ENCODE measurements around the gene LDB2.

The LDB2 gene

DNA sequence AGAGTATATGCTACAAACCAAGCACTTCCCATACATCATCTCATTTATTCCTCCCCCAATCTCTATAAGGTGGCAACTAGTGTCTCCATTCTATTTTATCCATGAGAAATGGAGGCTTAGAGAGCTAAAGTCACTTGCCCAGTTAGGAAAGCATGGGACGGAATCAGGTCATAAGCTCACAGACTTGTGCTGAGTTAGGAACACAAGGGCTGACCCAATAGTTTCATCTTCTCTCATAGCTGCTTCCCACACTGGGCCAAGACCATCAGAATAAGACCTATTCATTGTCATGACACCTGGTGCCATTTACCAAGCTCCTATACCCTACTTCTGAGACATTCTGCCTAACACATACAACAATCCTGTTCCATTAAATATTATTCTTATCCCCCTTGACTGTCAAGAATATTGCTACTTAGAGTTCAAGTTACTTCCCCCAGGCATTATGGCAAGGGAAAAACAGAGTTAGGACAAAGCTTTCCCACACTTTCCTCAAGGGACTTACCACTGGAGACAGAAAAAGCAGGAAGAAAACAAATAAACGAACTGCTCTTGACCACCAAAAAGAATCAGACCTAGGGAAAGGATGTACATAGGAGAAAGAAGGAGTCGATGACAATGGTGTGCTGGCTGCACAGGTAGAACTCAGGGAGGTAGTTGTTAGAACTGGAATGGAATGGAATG is 167.8 kb downstream of the LDB2 start:
- no peaks in the 10 kb centered on the region for H3K4me1 ChIP-seq (ENCODE audit: control insufficient read depth, insufficient read depth, low read length, poor library complexity, severe bottlenecking)
- H3K9me3 ChIP-seq (ENCODE audit: control insufficient read depth, low read length): no peaks in the 10 kb centered on the region
- no peak for DNase-seq
- no peaks in the 10 kb centered on the region for H3K36me3 ChIP-seq (ENCODE audit: control insufficient read depth, insufficient read depth, low read length)
- no peak overlapping the region for H3K27ac ChIP-seq (ENCODE audit: insufficient read depth, low read length, poor library complexity, severe bottlenecking)
- no peak overlapping the region for H3K4me3 ChIP-seq (ENCODE audit: insufficient read depth, low read depth, low read length, poor library complexity, severe bottlenecking)
- H3K27me3 ChIP-seq (replicated peaks; ENCODE audit: control insufficient read depth, insufficient read depth, low read length, poor library complexity, severe bottlenecking): no peaks in the 10 kb centered on the region

- H3K36me3 ChIP-seq (ENCODE audit: control insufficient read depth, insufficient read depth, low read length): no peaks in the 10 kb centered on the region
- H3K4me3 ChIP-seq (ENCODE audit: insufficient read depth, low read depth, low read length, poor library complexity, severe bottlenecking): no peak overlapping the region
- no peaks in the 10 kb centered on the region for H3K9me3 ChIP-seq (ENCODE audit: control insufficient read depth, low read length)
- H3K27me3 ChIP-seq (replicated peaks; ENCODE audit: control insufficient read depth, insufficient read depth, low read length, poor library complexity, severe bottlenecking): no peaks in the 10 kb centered on the region
- no peak overlapping the region for H3K27ac ChIP-seq (ENCODE audit: insufficient read depth, low read length, poor library complexity, severe bottlenecking)
- no peaks in the 10 kb centered on the region for H3K4me1 ChIP-seq (ENCODE audit: control insufficient read depth, insufficient read depth, low read length, poor library complexity, severe bottlenecking)
- DNase-seq: no peak
Observed at GRCh38 chr4:16729336-16729735, 169.1 kb downstream of the LDB2 start.

DNA sequence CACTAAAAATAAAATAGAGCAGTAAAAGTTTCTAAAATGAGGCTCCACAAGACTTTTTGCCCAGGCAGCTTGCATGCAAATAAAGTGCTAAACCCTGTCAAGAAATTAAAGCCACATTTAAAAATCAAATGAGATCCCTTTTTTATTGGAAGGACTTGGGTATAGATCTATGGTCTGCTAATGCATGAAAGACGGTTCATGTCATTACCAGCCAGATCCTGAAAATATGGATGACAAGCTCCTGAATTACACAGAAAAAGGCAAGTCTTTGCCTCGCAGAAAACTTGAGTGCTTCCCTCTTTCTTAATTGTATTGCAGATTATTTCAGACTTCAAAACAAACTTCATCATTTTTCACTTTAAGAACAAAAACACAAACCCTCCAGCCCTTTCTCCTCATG is 169.6 kb downstream of the LDB2 start:
- no peak overlapping the region for H3K4me3 ChIP-seq (ENCODE audit: insufficient read depth, low read depth, low read length, poor library complexity, severe bottlenecking)
- no peaks in the 10 kb centered on the region for H3K9me3 ChIP-seq (ENCODE audit: control insufficient read depth, low read length)
- H3K4me1 ChIP-seq (ENCODE audit: control insufficient read depth, insufficient read depth, low read length, poor library complexity, severe bottlenecking): no peaks in the 10 kb centered on the region
- no peak for DNase-seq
- H3K27ac ChIP-seq (ENCODE audit: insufficient read depth, low read length, poor library complexity, severe bottlenecking): no peak overlapping the region
- H3K27me3 ChIP-seq (replicated peaks; ENCODE audit: control insufficient read depth, insufficient read depth, low read length, poor library complexity, severe bottlenecking): no peaks in the 10 kb centered on the region
- H3K36me3 ChIP-seq (ENCODE audit: control insufficient read depth, insufficient read depth, low read length): no peaks in the 10 kb centered on the region

DNA sequence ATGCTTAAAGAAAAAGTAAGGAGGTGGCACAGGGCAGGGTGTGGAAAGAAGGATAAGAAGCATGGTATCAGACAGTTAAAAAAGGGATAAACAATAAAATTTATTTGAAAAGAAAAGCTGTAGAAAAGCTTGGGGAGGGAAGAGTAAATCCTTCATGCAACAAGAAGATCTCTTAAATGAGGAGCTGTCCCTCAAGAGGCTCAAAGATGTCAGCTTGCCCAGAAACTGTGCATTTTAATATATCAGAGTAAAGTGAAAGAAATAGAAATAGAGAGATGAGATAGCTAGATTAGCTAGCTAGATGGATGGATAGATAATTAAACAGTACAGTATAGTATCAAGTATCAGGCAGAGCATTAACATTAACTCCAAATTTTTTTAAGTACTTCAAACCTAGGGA is 170.3 kb downstream of the LDB2 start:
- H3K4me1 ChIP-seq (ENCODE audit: control insufficient read depth, insufficient read depth, low read length, poor library complexity, severe bottlenecking): no peaks in the 10 kb centered on the region
- H3K27me3 ChIP-seq (replicated peaks; ENCODE audit: control insufficient read depth, insufficient read depth, low read length, poor library complexity, severe bottlenecking): no peaks in the 10 kb centered on the region

DNA sequence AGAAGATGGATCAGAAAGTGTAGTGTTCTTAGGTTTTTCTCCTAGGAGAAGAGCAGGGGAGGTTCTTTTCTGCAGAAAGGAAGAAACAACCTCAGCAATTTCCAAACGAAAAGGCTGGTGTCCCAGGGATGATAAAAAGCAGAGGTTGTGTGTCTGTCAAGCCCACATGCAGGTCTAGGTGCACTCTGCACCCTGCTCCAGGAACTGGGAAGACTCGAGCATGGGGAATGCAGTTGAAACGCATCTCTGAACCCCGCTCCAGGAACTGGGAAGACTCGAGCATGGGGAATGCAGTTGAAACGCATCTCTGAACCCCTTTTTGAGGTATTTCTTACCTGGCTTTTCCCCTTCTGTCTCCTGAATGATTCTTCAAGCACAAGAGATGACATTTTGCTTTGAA is 171.2 kb downstream of the LDB2 start:
- no peaks in the 10 kb centered on the region for H3K36me3 ChIP-seq (ENCODE audit: control insufficient read depth, insufficient read depth, low read length)

More for the DNA sequence above, 170.3 kb downstream of the LDB2 start:
- Histone ChIP-seq H3K4me3 (ENCODE audit: insufficient read depth, low read depth, low read length, poor library complexity, severe bottlenecking) (no peak overlapping the region), H3K9me3 (ENCODE audit: control insufficient read depth, low read length) (no peaks in the 10 kb centered on the region), H3K36me3 (ENCODE audit: control insufficient read depth, insufficient read depth, low read length) (no peaks in the 10 kb centered on the region), H3K27ac (ENCODE audit: insufficient read depth, low read length, poor library complexity, severe bottlenecking) (no peak overlapping the region)
- no peak for DNase-seq

GRCh38 chr4:16726368-16727050 is 171.9 kb downstream of the LDB2 start:
- Histone ChIP-seq H3K27ac (ENCODE audit: insufficient read depth, low read length, poor library complexity, severe bottlenecking) (no peak overlapping the region), H3K9me3 (ENCODE audit: control insufficient read depth, low read length) (no peaks in the 10 kb centered on the region), H3K4me3 (ENCODE audit: insufficient read depth, low read depth, low read length, poor library complexity, severe bottlenecking) (no peak overlapping the region), H3K4me1 (ENCODE audit: control insufficient read depth, insufficient read depth, low read length, poor library complexity, severe bottlenecking) (no peaks in the 10 kb centered on the region), H3K27me3 (replicated peaks; ENCODE audit: control insufficient read depth, insufficient read depth, low read length, poor library complexity, severe bottlenecking) (no peaks in the 10 kb centered on the region), H3K36me3 (ENCODE audit: control insufficient read depth, insufficient read depth, low read length) (no peaks in the 10 kb centered on the region)
- DNase-seq: no peak

More for the DNA sequence above, 171.2 kb downstream of the LDB2 start:
- no peaks in the 10 kb centered on the region for H3K4me1 ChIP-seq (ENCODE audit: control insufficient read depth, insufficient read depth, low read length, poor library complexity, severe bottlenecking)
- H3K4me3 ChIP-seq (ENCODE audit: insufficient read depth, low read depth, low read length, poor library complexity, severe bottlenecking): no peak overlapping the region
- H3K9me3 ChIP-seq (ENCODE audit: control insufficient read depth, low read length): no peaks in the 10 kb centered on the region
- DNase-seq: no peak
- no peaks in the 10 kb centered on the region for H3K27me3 ChIP-seq (replicated peaks; ENCODE audit: control insufficient read depth, insufficient read depth, low read length, poor library complexity, severe bottlenecking)
- H3K27ac ChIP-seq (ENCODE audit: insufficient read depth, low read length, poor library complexity, severe bottlenecking): no peak overlapping the region

GRCh38 chr4:16725252-16725651 is 173.2 kb downstream of the LDB2 start:
- Histone ChIP-seq H3K27me3 (replicated peaks; ENCODE audit: control insufficient read depth, insufficient read depth, low read length, poor library complexity, severe bottlenecking) (no peaks in the 10 kb centered on the region), H3K4me1 (ENCODE audit: control insufficient read depth, insufficient read depth, low read length, poor library complexity, severe bottlenecking) (no peaks in the 10 kb centered on the region), H3K4me3 (ENCODE audit: insufficient read depth, low read depth, low read length, poor library complexity, severe bottlenecking) (no peak overlapping the region), H3K36me3 (ENCODE audit: control insufficient read depth, insufficient read depth, low read length) (no peaks in the 10 kb centered on the region), H3K27ac (ENCODE audit: insufficient read depth, low read length, poor library complexity, severe bottlenecking) (no peak overlapping the region), H3K9me3 (ENCODE audit: control insufficient read depth, low read length) (no peaks in the 10 kb centered on the region)
- no peak for DNase-seq

DNA sequence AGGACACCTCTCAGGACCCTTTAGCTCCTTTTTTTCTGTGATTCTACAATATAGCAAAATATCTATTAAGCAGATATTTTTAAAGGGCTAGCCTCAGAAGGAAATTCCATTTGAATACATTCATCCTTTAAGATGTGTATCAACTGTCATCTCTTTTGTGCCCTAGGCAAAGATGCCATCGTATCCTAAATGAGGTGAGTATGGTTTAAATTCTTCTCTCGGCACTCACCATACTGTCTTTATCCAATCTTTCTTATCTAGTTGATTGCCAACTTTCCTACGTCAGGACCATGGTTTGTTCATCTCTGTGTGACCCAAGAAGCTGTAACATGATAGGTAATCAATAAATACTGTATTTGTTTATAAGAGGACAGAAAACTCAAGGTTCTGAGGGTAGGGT is 176.0 kb downstream of the LDB2 start:
- no peak for DNase-seq
- Histone ChIP-seq H3K36me3 (ENCODE audit: control insufficient read depth, insufficient read depth, low read length) (no peaks in the 10 kb centered on the region), H3K27ac (ENCODE audit: insufficient read depth, low read length, poor library complexity, severe bottlenecking) (no peak overlapping the region), H3K9me3 (ENCODE audit: control insufficient read depth, low read length) (no peaks in the 10 kb centered on the region), H3K4me1 (ENCODE audit: control insufficient read depth, insufficient read depth, low read length, poor library complexity, severe bottlenecking) (no peaks in the 10 kb centered on the region), H3K4me3 (ENCODE audit: insufficient read depth, low read depth, low read length, poor library complexity, severe bottlenecking) (no peak overlapping the region), H3K27me3 (replicated peaks; ENCODE audit: control insufficient read depth, insufficient read depth, low read length, poor library complexity, severe bottlenecking) (no peaks in the 10 kb centered on the region)

DNA sequence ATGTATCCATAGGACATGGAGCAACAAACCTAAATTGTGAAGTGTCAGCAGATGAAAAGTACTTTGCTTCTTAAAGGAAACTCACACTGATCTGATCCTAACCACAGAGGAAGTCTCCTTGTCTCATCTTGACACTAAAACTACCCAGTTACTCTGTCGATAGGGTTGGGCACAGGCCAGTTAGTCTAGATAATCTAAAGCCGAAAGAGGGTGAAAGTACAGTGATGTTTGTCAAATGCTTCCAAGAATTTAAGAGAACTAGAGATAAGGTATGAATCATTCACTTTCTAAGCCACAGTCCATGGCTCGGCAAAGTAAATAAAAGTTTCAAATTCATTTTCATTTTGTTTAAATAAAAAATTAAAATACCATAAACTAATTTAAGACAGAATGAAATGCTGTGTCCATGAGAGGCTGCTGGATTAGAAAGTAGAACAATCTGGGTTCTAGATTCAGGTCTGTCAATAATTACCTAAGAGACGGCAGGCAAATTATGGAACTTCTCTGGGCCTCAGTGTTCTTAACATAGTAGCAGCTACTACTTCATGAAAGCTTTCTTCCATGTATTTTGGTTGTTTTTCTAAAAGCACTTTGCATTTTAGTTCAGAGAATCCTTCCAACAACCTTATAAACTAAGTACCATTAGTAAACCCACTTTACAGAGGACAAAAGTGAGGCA is 176.7 kb downstream of the LDB2 start:
- no peaks in the 10 kb centered on the region for H3K27me3 ChIP-seq (replicated peaks; ENCODE audit: control insufficient read depth, insufficient read depth, low read length, poor library complexity, severe bottlenecking)
- no peak overlapping the region for H3K27ac ChIP-seq (ENCODE audit: insufficient read depth, low read length, poor library complexity, severe bottlenecking)
- no peak for DNase-seq
- H3K4me3 ChIP-seq (ENCODE audit: insufficient read depth, low read depth, low read length, poor library complexity, severe bottlenecking): no peak overlapping the region
- no peaks in the 10 kb centered on the region for H3K4me1 ChIP-seq (ENCODE audit: control insufficient read depth, insufficient read depth, low read length, poor library complexity, severe bottlenecking)
- H3K9me3 ChIP-seq (ENCODE audit: control insufficient read depth, low read length): no peaks in the 10 kb centered on the region
- no peaks in the 10 kb centered on the region for H3K36me3 ChIP-seq (ENCODE audit: control insufficient read depth, insufficient read depth, low read length)

- H3K36me3 ChIP-seq (ENCODE audit: control insufficient read depth, insufficient read depth, low read length): no peaks in the 10 kb centered on the region
- no peak overlapping the region for H3K4me3 ChIP-seq (ENCODE audit: insufficient read depth, low read depth, low read length, poor library complexity, severe bottlenecking)
- no peaks in the 10 kb centered on the region for H3K27me3 ChIP-seq (replicated peaks; ENCODE audit: control insufficient read depth, insufficient read depth, low read length, poor library complexity, severe bottlenecking)
- no peaks in the 10 kb centered on the region for H3K9me3 ChIP-seq (ENCODE audit: control insufficient read depth, low read length)
- H3K4me1 ChIP-seq (ENCODE audit: control insufficient read depth, insufficient read depth, low read length, poor library complexity, severe bottlenecking): no peaks in the 10 kb centered on the region
- H3K27ac ChIP-seq (ENCODE audit: insufficient read depth, low read length, poor library complexity, severe bottlenecking): no peak overlapping the region
- DNase-seq: no peak
Observed at GRCh38 chr4:16720761-16721160, 177.7 kb downstream of the LDB2 start.
